IPS-15b (cell line): Measurements from ENCODE around the gene ATP6AP1.

Source experiments
- H3K27me3 ChIP-seq: one replicate; pipeline ENCODE4 v1.6.1; 2013; ENCODE audit warnings: low read length; ENCODE audit not compliant: control insufficient read depth, insufficient read depth
- H3K36me3 ChIP-seq: one replicate; pipeline ENCODE4 v1.6.1; 2013; ENCODE audit warnings: low read length; ENCODE audit not compliant: control insufficient read depth, insufficient read depth
- H3K4me1 ChIP-seq: one replicate; pipeline ENCODE4 v1.6.1; 2013; ENCODE audit warnings: mild to moderate bottlenecking, low read length; ENCODE audit not compliant: control insufficient read depth, insufficient read depth
- H3K4me3 ChIP-seq: one replicate; pipeline ENCODE4 v1.5.1; 2013; ENCODE audit warnings: low read depth, low read length
- H3K9ac ChIP-seq: one replicate; pipeline ENCODE4 v1.6.1; 2013; ENCODE audit warnings: low read depth, mild to moderate bottlenecking, low read length
- H3K9me3 ChIP-seq: one replicate; pipeline ENCODE4 v1.6.1; 2013; ENCODE audit warnings: mild to moderate bottlenecking, low read length; ENCODE audit not compliant: control insufficient read depth, insufficient read depth

Gene ATP6AP1

GRCh38 chrX:154483325-154483724 lies 54.8 kb downstream of the ATP6AP1 start:
- Histone ChIP-seq H3K9ac (no peak overlapping the region), H3K9me3 (peaks cover 5% of the 10 kb centered on the region), H3K36me3 (peaks cover 13% of the 10 kb centered on the region), H3K4me3 (no peak overlapping the region), H3K27me3 (no peaks in the 10 kb centered on the region), H3K4me1 (no peaks in the 10 kb centered on the region)

- Histone ChIP-seq H3K9me3 (peaks cover 5% of the 10 kb centered on the region), H3K9ac (no peak overlapping the region), H3K4me3 (no peak overlapping the region), H3K27me3 (peaks cover 2% of the 10 kb centered on the region), H3K4me1 (peaks cover under 1% of the 10 kb centered on the region), H3K36me3 (peaks cover 13% of the 10 kb centered on the region)
Observed at GRCh38 chrX:154484255-154485149, 56.0 kb downstream of the ATP6AP1 start.

DNA sequence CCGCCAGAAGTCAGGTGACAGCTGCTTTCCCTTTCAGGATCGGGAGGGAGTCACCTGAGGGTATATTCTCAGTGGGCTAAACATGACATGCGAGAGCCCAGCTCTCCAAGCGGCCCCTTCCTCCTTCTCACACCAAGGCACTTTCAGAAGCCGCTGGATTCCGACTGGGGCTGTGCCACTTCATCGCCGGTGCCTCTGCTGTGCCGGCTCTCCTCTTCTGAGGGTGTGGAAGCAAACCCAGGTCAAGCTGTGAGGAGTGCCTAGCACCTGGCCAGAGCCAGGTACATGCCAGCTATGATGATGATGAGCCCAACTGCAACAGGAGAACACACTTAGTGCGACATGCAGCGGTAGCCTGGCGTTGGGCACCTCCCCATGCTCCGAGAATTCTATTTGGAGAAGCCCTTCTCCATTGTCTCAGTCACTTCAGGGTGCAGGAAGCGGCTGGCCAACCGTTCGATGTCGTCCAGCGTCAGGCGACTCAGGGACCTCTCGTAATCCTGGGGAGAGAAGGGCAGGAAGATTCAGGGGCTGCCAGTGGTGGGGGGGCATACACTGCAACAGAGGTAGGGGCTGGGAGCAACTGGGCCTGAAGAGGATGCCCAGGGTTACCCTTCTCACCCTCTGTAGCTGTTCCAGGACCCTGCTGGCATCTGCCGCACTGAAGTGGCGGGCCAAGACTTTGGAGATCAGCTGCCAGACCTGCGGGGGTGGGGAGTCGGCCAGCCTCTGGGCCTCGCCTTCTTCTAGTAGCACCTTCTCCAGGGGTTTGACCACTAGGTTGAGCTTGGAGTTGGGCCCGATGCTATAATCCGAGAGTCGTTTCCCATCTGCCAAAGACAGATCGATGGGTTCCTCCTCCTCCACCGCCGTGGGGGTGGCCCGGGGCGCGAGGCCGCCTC lies 56.9 kb downstream of the ATP6AP1 start:
- Histone ChIP-seq H3K4me3 (peak overlapping the region; percentile 53), H3K9ac (no peak overlapping the region), H3K9me3 (peaks cover 5% of the 10 kb centered on the region), H3K27me3 (peaks cover 4% of the 10 kb centered on the region), H3K4me1 (peaks cover 4% of the 10 kb centered on the region), H3K36me3 (peaks cover 13% of the 10 kb centered on the region)

GRCh38 chrX:154486052-154486395 lies 57.5 kb downstream of the ATP6AP1 start:
- no peak overlapping the region for H3K9ac ChIP-seq
- peak overlapping the region; percentile 53 for H3K4me3 ChIP-seq
- peaks cover 4% of the 10 kb centered on the region for H3K4me1 ChIP-seq
- peaks cover 13% of the 10 kb centered on the region for H3K36me3 ChIP-seq
- peaks cover 5% of the 10 kb centered on the region for H3K9me3 ChIP-seq
- H3K27me3 ChIP-seq, result peaks cover 4% of the 10 kb centered on the region
